Activated CD4-positive, alpha-beta T cell treated with anti-CD3 and anti-CD28 coated beads, Interleukin-2, amount 10 ng/mL, durations not matched to agents 7 days and 5 days (primary cell): Measurements from ENCODE around the gene NOC2L. TPM values are rescaled to one million over a fixed set of nuclear protein-coding genes. Genes with fewer than 3 reads are reported as not detected.
A peak's percentile ranks its signal among the peaks of the same experiment; 100 is the strongest.

Experiments
- CTCF ChIA-PET: fragments of 350-600 bp; sonication (Branson Sonifier 250); formaldehyde crosslinking; loops from one replicate; lab custom pipeline; 2021; ENCODE audit warnings: antibody characterized with exemption; lab: Charles Lee
- POLR2A ChIA-PET: fragments of 350-600 bp; sonication (Branson Sonifier 250); formaldehyde crosslinking; loops from one replicate; lab custom pipeline; 2021; ENCODE audit warnings: antibody characterized with exemption; lab: Charles Lee
- DNase-seq: peaks from one replicate; pipeline ENCODE4 v3.0.0-alpha.2; 2020
- H3K27ac Mint-ChIP-seq: one replicate; pipeline ENCODE4 v1.8.0; 2021; ENCODE audit warnings: mild to moderate bottlenecking, moderate library complexity, mixed read lengths
- H3K27me3 Mint-ChIP-seq: one replicate; pipeline ENCODE4 v1.8.0; 2021; ENCODE audit warnings: mixed read lengths
- H3K36me3 Mint-ChIP-seq: one replicate; pipeline ENCODE4 v1.8.0; 2021; ENCODE audit warnings: low read depth, mixed read lengths
- H3K4me1 Mint-ChIP-seq: one replicate; pipeline ENCODE4 v1.8.0; 2021; ENCODE audit warnings: mixed read lengths
- H3K4me3 Mint-ChIP-seq: one replicate; pipeline ENCODE4 v1.8.0; 2021; ENCODE audit warnings: mild to moderate bottlenecking, moderate library complexity, mixed read lengths
- H3K9me3 Mint-ChIP-seq: one replicate; pipeline ENCODE4 v1.8.0; 2021; ENCODE audit warnings: mixed read lengths
- total RNA-seq, 2 experiments: library from RNA; stranded (reverse); gene quantifications; one replicate each; pipeline ENCODE4 v1.2.3, GENCODE V29; 2021

Gene NOC2L
- total RNA-seq, 2 experiments from 2014 or later: 60.5 to 71.8 TPM

DNA sequence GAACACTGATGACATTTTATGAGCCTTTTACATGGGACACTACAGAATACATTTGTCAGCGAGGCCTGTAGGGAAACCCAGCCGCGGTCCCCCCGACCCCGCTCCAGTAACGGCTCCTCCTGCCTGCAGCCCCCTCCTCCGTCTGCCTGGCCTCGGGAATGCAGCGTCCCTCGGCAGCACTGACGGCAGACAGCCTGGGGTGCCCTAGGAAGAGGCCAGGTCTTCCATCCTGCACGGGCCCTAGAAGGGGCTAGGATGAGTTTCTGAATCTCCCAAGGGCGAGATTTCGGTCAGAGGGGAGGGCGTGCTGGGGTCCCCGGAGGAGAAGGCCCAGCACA, 26.9 kb downstream of the NOC2L start:
- H3K36me3 Mint-ChIP-seq: no peaks in the 10 kb centered on the region
- ChIA-PET POLR2A (no interaction called here), CTCF (interaction anchor here (1.1 to 1.3 kb wide), 2 partner anchors 9 to 27 kb away, joined by 3 to 4 read pairs; no protein-coding TSS in a partner anchor)
- peaks cover 27% of the 10 kb centered on the region for H3K27me3 Mint-ChIP-seq
- no peak for DNase-seq
- H3K4me1 Mint-ChIP-seq: no peaks in the 10 kb centered on the region
- H3K4me3 Mint-ChIP-seq: no peak overlapping the region
- no peaks in the 10 kb centered on the region for H3K9me3 Mint-ChIP-seq
- no peak overlapping the region for H3K27ac Mint-ChIP-seq

DNA sequence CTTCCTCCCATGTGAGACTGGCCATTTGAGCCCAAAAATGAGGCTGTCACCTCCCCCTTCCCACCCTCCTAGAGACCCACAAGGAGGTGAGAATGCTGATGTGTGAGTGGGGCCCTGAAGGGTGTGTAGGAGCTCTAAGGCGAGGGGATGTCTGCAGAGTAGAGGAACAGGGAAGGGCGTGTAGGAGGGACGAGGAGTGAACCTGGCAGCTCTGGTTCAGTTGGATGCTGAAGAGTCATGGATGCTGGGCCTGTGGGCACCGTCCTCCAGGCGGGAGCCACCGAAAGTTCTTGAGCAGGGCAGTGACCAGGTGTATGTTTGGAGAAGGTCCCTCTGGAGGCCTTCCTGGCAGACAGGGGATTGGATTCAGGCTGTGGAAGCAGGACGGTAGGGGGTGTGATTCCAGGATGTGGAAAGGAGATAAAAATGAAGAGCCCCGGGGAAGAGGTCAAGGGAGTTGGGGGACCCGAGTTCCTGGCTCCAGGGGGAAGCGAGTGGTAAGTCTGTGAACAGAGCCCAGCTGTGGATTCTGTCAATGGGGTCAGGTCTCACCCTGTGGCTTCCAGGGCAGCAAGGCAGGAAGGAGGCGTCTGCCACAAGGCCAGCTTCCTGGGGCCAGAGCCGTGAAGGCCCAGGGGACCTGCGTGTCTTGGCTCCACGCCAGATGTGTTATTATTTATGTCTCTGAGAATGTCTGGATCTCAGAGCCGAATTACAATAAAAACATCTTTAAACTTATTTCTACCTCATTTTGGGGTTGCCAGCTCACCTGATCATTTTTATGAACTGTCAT, 27.5 kb downstream of the NOC2L start:
- Mint-ChIP-seq H3K9me3 (no peaks in the 10 kb centered on the region), H3K4me3 (no peak overlapping the region), H3K4me1 (no peaks in the 10 kb centered on the region), H3K27ac (peak overlapping the region; percentile 55), H3K36me3 (no peaks in the 10 kb centered on the region), H3K27me3 (peaks cover 33% of the 10 kb centered on the region)
- DNase-seq: no peak
- POLR2A ChIA-PET: no interaction called here
- CTCF ChIA-PET: interaction anchor here (1.1 to 1.6 kb wide), 3 partner anchors 8 to 27 kb away, joined by 3 to 6 read pairs (median 4); no protein-coding TSS in a partner anchor

DNA sequence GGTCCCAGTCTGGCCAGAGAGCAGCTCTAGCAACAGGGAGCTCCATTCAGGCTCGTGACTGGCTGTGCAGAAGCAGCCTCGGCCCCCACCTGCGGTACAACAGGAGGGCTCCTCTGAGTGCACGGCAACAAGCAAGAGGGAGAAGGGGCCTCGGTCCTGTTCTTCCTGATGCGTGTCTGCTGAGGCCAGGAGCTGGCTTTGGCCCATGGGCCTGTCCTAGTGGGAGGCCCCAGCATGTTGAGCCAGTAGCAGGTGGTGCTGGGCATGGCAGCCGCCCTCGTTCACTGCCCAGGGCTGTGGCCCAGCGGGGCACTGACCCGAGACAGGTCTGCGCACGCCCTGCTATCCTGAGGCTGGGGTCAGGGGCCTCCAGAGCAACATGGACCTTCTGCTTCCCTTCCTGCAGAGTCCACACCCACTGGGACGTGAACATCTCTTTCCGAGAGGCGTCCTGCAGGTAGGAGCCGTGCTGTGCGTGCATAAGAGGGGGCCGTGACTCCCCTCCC, 28.4 kb downstream of the NOC2L start:
- ChIA-PET CTCF (interaction anchor here (1.6 kb wide), 1 partner anchor 9 kb away, joined by 6 read pairs; no protein-coding TSS in a partner anchor), POLR2A (no interaction called here)
- Mint-ChIP-seq H3K4me3 (no peak overlapping the region), H3K4me1 (no peaks in the 10 kb centered on the region), H3K36me3 (no peaks in the 10 kb centered on the region), H3K9me3 (no peaks in the 10 kb centered on the region), H3K27ac (no peak overlapping the region), H3K27me3 (peaks cover 40% of the 10 kb centered on the region)
- no peak for DNase-seq

DNA sequence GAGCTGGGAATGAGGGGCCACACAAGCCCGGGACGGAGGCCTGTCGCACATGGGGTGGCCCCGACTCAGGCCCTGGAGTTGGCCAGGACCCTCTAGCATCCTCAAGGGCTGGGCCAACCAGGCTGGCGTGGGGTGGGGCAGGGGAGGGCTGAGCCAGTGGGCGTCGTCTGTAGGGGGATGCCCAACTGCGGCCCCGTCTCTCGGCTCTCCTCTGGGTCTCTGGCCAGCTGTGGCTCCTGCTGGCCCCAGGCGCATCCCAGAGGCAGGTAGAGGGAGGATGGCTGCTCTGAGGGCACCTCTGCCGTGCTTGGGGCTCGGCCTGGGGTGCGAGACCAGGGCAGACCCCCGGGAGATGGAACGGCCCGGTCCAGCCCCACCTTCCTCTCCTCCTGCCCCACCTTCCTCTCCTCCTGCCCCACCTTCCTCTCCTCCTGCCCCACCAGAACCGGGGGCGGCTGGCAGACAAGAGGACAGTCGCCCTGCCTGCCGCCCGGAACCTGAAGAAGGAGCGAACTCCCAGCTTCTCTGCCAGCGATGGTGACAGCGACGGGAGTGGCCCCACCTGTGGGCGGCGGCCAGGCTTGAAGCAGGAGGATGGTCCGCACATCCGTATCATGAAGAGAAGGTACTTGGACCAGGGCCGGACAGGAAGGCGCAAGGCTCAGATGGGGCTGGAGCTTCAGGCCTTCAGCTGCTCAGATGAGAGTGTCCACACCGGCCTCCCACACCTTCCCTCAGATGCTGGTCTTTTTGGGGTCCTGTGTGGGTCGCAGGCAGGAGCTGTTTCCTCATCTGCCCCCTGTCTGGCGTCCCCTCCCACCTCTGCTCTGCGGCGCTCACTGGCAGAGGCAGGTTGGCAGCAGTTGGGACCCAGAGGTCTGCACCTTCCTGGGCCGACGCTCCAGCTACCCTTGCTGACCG, 29.1 kb downstream of the NOC2L start:
- DNase-seq: no peak
- Mint-ChIP-seq H3K4me1 (no peaks in the 10 kb centered on the region), H3K27ac (no peak overlapping the region), H3K9me3 (no peaks in the 10 kb centered on the region), H3K4me3 (no peak overlapping the region), H3K27me3 (peaks cover 36% of the 10 kb centered on the region), H3K36me3 (no peaks in the 10 kb centered on the region)
- CTCF ChIA-PET: interaction anchor here (1.6 kb wide), 1 partner anchor 10 kb away, joined by 6 read pairs; no protein-coding TSS in a partner anchor
- POLR2A ChIA-PET: interaction anchor here (0.7 kb wide), 1 partner anchor 55 kb away, joined by 4 read pairs; no protein-coding TSS in a partner anchor

DNA sequence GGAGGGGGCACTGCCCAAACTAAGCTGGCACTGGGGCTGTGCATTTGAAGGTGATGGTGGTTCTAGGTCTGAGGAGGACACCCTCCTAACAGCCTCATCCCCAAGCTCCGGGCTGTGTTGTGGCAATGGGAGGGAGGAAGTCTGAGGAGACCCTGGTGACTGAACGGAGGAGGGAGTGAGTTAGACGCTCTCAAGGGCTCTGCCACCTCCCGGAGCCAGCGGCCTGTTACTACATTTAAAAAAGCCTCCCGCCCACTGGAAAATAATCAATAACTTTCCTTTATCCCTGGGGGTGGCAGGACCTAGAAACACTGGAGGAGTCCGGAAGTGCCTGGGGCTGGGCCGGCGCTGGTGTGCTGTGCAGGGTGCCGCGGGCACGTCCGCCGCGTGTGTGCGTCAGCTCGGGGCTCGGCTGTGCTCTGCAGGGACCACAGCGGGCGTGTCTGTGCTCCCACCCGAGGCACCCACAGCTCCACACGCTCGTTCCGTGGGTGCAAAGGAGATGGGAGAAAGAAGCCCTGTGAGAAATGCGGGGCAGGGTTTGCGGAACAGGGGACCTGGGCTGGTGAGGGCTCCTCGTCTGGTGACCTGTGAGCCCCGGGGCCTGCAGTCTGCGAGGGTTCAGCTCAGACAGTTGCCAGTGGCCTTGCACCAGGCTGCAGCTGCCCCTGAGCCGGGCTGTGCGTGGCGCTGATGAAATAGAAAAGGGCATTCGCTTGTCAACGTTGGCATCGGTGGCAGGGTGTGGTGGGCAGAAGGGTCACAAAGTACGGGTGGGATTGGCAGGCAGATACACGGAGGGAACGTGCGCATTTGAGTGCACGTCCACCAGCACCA, 30.0 kb downstream of the NOC2L start:
- peaks cover 34% of the 10 kb centered on the region for H3K27me3 Mint-ChIP-seq
- no peak overlapping the region for H3K4me3 Mint-ChIP-seq
- no peaks in the 10 kb centered on the region for H3K9me3 Mint-ChIP-seq
- H3K36me3 Mint-ChIP-seq: no peaks in the 10 kb centered on the region
- ChIA-PET POLR2A (interaction anchor here (0.7 kb wide), 1 partner anchor 54 kb away, joined by 4 read pairs; no protein-coding TSS in a partner anchor), CTCF (no interaction called here)
- no peak overlapping the region for H3K27ac Mint-ChIP-seq
- DNase-seq: no peak
- no peaks in the 10 kb centered on the region for H3K4me1 Mint-ChIP-seq

DNA sequence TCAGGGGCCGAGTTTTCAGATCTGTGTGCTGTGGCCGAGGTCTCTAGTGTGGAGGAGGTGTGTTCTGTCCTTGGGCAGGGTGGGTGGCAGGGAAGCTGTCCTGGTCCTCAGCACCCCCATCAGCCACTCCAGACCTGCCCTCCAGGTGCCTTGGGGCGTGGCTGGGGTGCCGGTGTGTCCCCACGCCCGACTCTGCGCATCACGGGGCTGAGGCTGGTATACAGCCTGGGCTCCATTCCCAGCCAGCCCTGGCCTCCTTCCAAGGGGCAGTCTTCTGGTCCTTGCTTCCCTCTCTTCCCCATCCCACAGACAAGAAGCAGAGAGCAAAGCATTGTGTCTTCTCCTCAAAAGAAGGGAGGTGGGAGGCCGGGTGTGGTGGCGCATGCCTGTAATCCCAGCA, 31.3 kb downstream of the NOC2L start:
- H3K36me3 Mint-ChIP-seq: no peaks in the 10 kb centered on the region
- peaks cover 38% of the 10 kb centered on the region for H3K27me3 Mint-ChIP-seq
- DNase-seq: no peak
- H3K9me3 Mint-ChIP-seq: no peaks in the 10 kb centered on the region
- ChIA-PET POLR2A (no interaction called here), CTCF (interaction anchor here (1.4 kb wide), 1 partner anchor 13 kb away, joined by 3 read pairs; no protein-coding TSS in a partner anchor)
- H3K4me3 Mint-ChIP-seq: no peak overlapping the region
- H3K27ac Mint-ChIP-seq: no peak overlapping the region
- H3K4me1 Mint-ChIP-seq: peaks cover 4% of the 10 kb centered on the region

DNA sequence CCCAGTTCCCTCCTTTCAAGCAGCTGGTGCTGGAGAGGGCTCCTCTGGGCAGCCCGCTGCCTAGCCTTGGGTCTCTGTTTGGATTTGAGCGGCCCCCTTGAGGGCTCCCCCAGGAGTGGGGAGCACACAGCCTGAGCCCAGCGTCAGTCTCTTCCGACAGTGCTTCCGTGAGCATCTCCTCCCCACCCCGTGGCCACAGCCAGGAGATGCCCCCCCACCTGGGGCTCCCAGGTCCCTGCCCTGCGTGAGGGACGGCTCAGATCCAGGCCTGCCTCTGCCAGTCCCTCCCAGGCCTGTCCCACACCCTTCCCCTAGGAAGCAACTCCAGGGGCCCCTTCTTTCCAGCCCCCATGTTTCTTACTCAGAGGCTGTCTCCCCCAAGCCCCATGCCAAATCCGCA, 31.8 kb downstream of the NOC2L start:
- H3K27me3 Mint-ChIP-seq: peaks cover 43% of the 10 kb centered on the region
- H3K4me1 Mint-ChIP-seq: peaks cover 4% of the 10 kb centered on the region
- ChIA-PET POLR2A (no interaction called here), CTCF (interaction anchor here (1.4 kb wide), 1 partner anchor 12 kb away, joined by 3 read pairs; no protein-coding TSS in a partner anchor)
- no peaks in the 10 kb centered on the region for H3K36me3 Mint-ChIP-seq
- no peak overlapping the region for H3K4me3 Mint-ChIP-seq
- H3K9me3 Mint-ChIP-seq: no peaks in the 10 kb centered on the region
- DNase-seq: no peak
- H3K27ac Mint-ChIP-seq: no peak overlapping the region

DNA sequence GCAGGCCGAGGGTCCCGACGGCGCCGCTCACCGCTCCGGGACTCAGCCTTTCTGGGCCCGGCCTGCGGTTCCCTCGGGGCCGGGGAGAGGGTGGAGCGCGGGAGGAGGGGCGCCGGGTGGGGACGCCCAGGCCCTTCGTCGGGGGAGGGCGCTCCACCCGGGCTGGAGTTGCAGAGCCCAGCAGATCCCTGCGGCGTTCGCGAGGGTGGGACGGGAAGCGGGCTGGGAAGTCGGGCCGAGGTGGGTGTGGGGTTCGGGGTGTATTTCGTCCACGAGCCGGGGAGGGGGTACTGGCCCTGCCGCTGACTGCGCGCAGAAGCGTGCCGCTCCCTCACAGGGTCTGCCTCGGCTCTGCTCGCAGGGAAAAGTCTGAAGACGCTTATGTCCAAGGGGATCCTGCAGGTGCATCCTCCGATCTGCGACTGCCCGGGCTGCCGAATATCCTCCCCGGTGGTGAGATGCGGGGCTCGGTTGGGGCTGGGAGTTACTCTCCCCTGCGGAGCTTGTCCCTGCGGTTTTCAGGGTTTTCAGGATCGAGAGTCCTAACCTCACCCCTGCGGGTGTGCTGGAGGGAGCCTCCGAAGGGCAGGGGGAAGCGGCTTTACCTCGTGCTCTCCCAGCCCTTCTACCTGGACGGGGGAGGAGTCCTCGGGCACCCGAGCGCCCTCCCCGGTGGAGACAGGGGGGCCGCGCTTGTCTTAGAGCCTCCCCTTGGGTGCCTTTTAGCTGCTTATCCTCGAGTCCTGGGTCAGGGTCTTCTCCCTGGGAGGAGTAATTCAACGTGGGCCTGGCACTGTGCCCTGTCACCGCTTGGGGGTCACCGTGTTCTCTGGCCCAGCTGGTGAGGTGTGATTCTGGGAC, 33.3 kb downstream of the NOC2L start:
- H3K36me3 Mint-ChIP-seq: no peaks in the 10 kb centered on the region
- H3K4me3 Mint-ChIP-seq: peak overlapping the region; percentile 5
- CTCF ChIA-PET: interaction anchor here (0.5 to 1.6 kb wide), 3 partner anchors 11 to 46 kb away, joined by 3 to 4 read pairs (median 3); no protein-coding TSS in a partner anchor
- H3K9me3 Mint-ChIP-seq: no peaks in the 10 kb centered on the region
- no peak overlapping the region for H3K27ac Mint-ChIP-seq
- H3K27me3 Mint-ChIP-seq: peaks cover 48% of the 10 kb centered on the region
- POLR2A ChIA-PET: no interaction called here
- peaks cover 4% of the 10 kb centered on the region for H3K4me1 Mint-ChIP-seq
- DNase-seq: no peak

DNA sequence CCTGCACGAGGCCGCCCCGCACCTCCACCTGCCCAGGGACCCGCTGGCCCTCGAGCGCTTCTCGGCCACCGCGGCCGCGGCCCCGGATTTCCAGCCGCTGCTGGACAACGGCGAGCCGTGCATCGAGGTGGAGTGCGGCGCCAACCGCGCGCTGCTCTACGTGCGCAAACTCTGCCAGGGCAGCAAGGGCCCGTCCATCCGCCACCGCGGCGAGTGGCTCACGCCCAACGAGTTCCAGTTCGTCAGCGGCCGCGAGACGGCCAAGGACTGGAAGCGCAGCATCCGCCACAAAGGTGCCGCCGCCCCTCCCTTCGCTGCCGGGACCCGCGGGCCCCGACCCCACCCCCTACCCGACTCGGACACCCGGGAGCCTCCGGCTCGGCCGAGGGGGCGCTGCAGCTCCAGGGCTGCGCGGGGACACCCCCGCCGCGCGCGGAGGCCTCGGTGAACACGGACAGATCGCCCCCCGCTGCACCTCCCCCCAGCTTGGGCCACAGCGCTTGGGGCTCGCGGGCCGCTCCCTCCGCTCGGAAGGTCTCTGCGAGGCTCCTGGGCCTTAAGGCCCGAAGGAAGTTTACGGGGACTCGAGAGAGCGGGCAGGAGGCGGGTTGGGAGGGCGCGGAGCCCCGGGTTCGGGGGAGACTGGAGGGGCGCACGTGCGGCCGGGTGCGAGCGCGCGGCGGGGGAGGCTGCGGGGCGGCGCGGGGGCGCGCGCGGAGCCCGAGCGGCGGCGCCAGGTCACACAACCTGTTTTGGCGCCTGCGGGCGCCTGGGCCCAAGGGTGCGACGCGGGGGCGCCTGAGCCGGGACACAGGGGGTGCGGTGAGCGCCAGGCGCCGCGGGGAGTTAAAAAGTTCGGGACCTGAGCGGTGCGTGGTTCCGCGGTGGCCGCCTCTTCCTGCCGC, 34.1 kb downstream of the NOC2L start:
- no peak overlapping the region for H3K27ac Mint-ChIP-seq
- no peaks in the 10 kb centered on the region for H3K36me3 Mint-ChIP-seq
- ChIA-PET CTCF (no interaction called here), POLR2A (no interaction called here)
- no peak for DNase-seq
- peaks cover 7% of the 10 kb centered on the region for H3K4me1 Mint-ChIP-seq
- no peaks in the 10 kb centered on the region for H3K9me3 Mint-ChIP-seq
- H3K4me3 Mint-ChIP-seq: no peak overlapping the region
- H3K27me3 Mint-ChIP-seq: peaks cover 54% of the 10 kb centered on the region

DNA sequence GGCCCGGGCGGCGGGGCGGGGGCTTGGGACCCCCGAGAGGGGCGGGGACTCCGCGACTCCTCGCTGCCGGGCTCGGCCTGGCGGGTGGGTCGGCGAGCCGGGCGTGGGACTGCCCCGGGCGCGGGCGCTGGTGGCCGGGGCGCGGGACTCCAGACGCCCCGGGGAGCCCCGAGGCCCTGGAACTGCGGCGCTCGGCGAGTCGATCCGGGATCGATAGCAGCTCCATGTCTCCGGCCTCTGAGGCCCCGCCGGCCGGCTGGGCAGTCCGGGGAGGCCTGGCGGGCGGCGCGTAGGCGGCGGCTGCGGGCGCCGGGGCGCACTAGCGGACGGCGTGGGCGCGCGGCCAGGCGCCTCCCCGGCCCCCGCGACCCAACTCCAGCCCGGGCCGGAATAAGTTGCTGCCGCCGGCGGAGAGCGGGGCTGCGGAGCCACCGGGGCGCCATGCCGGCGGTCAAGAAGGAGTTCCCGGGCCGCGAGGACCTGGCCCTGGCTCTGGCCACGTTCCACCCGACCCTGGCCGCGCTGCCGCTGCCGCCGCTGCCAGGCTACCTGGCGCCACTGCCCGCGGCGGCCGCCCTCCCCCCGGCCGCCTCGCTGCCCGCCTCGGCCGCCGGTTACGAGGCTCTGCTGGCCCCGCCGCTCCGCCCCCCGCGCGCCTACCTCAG, 34.9 kb downstream of the NOC2L start:
- Mint-ChIP-seq H3K36me3 (no peaks in the 10 kb centered on the region), H3K9me3 (no peaks in the 10 kb centered on the region), H3K27ac (no peak overlapping the region), H3K27me3 (peaks cover 54% of the 10 kb centered on the region), H3K4me3 (no peak overlapping the region), H3K4me1 (peaks cover 7% of the 10 kb centered on the region)
- POLR2A ChIA-PET: no interaction called here
- no peak for DNase-seq
- CTCF ChIA-PET: interaction anchor here (0.6 kb wide), 1 partner anchor 19 kb away, joined by 3 read pairs; no protein-coding TSS in a partner anchor
